Uterus (tissue), 4 donors: ENCODE measurements around the gene SYT2. TPM values are rescaled to one million over a fixed set of nuclear protein-coding genes. Genes with fewer than 3 reads are reported as not detected.

Source experiments
- DNase-seq, 2 donors: peaks; one replicate each; pipeline ENCODE4 v3.0.0-alpha.2; 2019 to 2020
- H3K27ac ChIP-seq, 2 donors: fragments of 200-600 bp; sonication (generic); 1 replicate in 1 of 2; 2 replicates in 1 of 2; pipeline ENCODE4 v1.5.1; 2016 to 2018
- H3K27me3 ChIP-seq, 2 donors: fragments of 200-600 bp; sonication (generic); one replicate each; pipeline ENCODE4 v1.5.1; 2018 to 2019; ENCODE audit warnings: control low read depth in 1 of 2
- H3K36me3 ChIP-seq, 2 donors: fragments of 200-600 bp; sonication (generic); one replicate each; pipeline ENCODE4 v1.5.1; 2019; ENCODE audit warnings: control low read depth in 1 of 2
- H3K4me1 ChIP-seq, 2 donors: fragments of 200-600 bp; sonication (generic); one replicate each; pipeline ENCODE4 v1.5.1; 2018 to 2019; ENCODE audit warnings: control low read depth in 1 of 2
- H3K4me3 ChIP-seq, 2 donors: fragments of 200-600 bp; sonication (generic); 1 replicate in 1 of 2; 2 replicates in 1 of 2; pipeline ENCODE4 v1.5.1; 2018 to 2019; ENCODE audit warnings: mild to moderate bottlenecking in 1 of 2
- H3K9me3 ChIP-seq, 2 donors: fragments of 200-600 bp; sonication (generic); one replicate each; pipeline ENCODE4 v1.5.1; 2019; ENCODE audit warnings: control low read depth in 1 of 2
- POLR2A ChIP-seq, 2 donors: fragments of 450-650 bp; IDR thresholded peaks; one replicate each; pipeline ENCODE4 v1.6.1; 2016; ENCODE audit warnings: antibody characterized with exemption in 2 of 2, mild to moderate bottlenecking in 1 of 2, moderate library complexity in 1 of 2
- intact Hi-C: fragments of 100-400 bp; cut with DNase I; formaldehyde crosslinking; loops from one replicate; pipeline ENCODE4 v1.15.1; 2023; ENCODE audit warnings: low total_unique reads
- total RNA-seq, 4 donors: library from RNA; depleted of rRNA in 3 of 4; stranded (reverse); fragments of >200 nt in 3 of 4; gene quantifications; one replicate each; pipeline versions ENCODE4 v1.1.0 to v1.2.4, GENCODE V29; 2014 to 2023
- TF ChIP-seq, protein P1 (sequence below), 4 experiments: fragments of 200-600 bp in 2 of 4; fragments of 450-650 bp in 2 of 4; sonication (generic) in 2 of 4; IDR thresholded peaks; one replicate each; pipeline ENCODE4 v1.5.1; 2016 to 2019; ENCODE audit warnings: antibody characterized with exemption in 4 of 4, mild to moderate bottlenecking in 2 of 4, moderate library complexity in 1 of 4
- donor health status: DM: yes; HTN: yes; CAD: no.

Gene SYT2
- total RNA-seq, 4 donors from 2014 or later, result 1.1 TPM; not detected in 3

DNA sequence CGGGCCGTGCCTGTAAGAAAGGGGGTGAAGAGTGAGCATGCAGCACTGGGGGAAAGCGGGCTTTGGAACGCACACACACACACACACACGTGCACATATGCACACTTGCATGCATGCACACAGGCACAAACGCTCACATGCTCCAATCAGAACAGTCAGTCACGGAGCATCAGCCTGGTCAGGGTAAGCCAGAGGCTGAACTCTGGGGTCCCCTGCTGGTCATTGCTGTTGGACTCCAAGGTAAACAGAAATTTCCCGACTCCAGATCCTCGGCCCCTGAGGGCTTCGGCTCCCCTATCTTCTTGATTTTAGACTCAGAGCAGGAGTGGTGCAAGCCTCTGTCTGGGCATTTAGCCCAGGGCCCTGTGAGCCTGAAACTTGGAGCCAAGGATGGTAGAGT, 54.2 kb downstream of the SYT2 start:
- TF ChIP-seq POLR2A (IDR thresholded peaks at IDR 0.05), result no peak
- TF ChIP-seq, protein P1, sequence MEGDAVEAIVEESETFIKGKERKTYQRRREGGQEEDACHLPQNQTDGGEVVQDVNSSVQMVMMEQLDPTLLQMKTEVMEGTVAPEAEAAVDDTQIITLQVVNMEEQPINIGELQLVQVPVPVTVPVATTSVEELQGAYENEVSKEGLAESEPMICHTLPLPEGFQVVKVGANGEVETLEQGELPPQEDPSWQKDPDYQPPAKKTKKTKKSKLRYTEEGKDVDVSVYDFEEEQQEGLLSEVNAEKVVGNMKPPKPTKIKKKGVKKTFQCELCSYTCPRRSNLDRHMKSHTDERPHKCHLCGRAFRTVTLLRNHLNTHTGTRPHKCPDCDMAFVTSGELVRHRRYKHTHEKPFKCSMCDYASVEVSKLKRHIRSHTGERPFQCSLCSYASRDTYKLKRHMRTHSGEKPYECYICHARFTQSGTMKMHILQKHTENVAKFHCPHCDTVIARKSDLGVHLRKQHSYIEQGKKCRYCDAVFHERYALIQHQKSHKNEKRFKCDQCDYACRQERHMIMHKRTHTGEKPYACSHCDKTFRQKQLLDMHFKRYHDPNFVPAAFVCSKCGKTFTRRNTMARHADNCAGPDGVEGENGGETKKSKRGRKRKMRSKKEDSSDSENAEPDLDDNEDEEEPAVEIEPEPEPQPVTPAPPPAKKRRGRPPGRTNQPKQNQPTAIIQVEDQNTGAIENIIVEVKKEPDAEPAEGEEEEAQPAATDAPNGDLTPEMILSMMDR (IDR thresholded peaks at IDR 0.05), result no peak
- Histone ChIP-seq H3K4me3 (no peak overlapping the region), H3K9me3 (no peaks in the 10 kb centered on the region), H3K27me3 (no peaks in the 10 kb centered on the region), H3K36me3 (no peaks in the 10 kb centered on the region), H3K4me1 (no peaks in the 10 kb centered on the region), H3K27ac (no peak overlapping the region)
- intact Hi-C loops, result no loop called here
- no peak for DNase-seq

DNA sequence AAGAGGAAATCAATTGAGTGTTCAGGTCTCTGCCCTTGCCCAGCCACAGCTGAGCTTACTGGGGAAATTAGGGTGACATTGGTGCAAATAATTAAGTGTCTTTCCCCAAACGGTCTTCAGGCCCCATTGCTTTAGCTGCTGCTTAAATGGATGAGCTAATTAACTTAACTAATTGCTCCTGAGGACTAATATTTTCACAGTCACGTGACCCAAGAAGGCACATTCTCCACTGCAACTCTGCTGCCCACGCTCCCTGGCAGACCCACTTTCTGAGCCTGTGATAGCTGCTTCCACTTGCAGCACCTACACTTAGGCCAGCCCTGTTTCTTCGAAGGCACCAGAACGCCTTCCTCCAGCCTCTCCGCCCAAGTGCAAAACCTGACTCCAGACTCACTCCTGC, 56.2 kb downstream of the SYT2 start:
- H3K9me3 ChIP-seq, result no peaks in the 10 kb centered on the region
- no peak overlapping the region for H3K4me3 ChIP-seq
- H3K27ac ChIP-seq, result no peak overlapping the region
- no peaks in the 10 kb centered on the region for H3K4me1 ChIP-seq
- no peak for DNase-seq
- TF ChIP-seq POLR2A (IDR thresholded peaks at IDR 0.05), result no peak
- TF ChIP-seq, protein P1 (IDR thresholded peaks at IDR 0.05), result no peak
- H3K36me3 ChIP-seq, result no peaks in the 10 kb centered on the region
- intact Hi-C loops, result no loop called here
- no peaks in the 10 kb centered on the region for H3K27me3 ChIP-seq

DNA sequence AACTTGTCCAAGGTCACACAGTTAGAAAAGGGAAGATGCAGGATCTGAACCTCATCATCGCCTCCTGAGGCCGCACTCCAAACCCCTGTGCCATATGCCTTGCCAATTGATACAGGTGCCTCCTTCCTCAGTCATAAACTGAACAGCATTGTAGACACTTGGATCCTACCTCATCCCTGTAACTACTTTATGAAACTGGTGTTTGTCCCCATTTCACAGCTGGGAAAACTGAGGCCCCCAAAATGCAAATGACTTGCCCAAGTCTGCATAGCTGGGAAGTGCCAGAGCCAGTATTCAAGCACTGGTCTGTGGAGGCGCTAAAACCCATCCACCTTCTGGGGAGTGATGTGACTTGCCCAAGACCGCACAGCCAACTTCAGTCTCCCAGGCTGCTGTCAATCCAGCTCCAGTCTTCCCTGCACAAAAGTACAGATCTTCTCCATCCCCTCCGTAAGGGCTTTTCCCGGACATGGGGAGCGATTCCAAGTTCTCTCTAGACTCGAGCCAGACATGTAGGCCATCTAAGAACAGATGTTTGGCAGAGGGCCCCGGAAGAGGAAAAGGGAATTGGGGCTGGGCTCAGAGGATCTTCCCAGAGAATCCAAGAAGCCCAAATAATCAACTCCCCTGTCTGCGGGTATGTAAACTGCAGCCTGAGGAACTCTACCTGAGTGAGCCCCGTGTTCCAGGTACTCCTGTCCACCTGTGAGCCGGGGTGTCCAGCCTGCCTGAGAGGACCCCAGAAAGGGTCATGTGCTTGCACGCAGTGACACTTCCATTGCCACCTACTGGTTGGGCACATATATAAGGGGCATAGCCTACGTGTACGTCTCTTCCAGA, 60.5 kb downstream of the SYT2 start:
- Histone ChIP-seq H3K27me3 (no peaks in the 10 kb centered on the region), H3K4me1 (no peaks in the 10 kb centered on the region)
- TF ChIP-seq, protein P1 (IDR thresholded peaks at IDR 0.05), result no peak
- TF ChIP-seq POLR2A (IDR thresholded peaks at IDR 0.05), result no peak

DNA sequence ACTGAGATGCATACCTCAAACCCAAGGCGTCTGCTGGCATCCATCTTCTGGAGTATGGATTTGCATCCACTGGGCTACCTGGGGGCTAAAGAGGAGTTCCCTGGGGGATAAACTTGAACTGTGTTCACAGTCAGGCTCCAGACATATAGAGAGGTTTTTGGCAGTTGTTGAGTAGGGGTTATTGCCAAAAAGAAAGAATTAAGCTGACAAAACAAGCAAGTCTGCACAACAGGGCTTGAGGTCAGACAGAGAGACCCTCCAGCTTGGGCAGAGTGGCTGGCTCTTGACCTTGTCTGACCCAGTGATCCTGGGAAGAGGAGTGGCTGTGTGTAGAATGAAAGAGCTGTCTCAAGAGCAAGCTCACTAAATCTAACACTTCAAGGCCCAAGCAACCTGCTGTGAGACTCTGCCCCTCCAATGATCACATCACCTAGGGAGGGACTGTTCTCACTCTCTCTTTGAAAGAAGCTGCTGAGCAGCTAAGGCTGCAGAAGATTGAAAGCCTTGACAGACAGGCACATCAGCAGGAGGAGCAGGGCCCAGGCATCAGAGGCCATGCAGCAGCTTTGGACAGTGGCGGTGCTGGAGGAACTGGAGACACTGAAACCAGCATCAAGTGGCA, 61.5 kb downstream of the SYT2 start:
- Histone ChIP-seq H3K27me3 (no peaks in the 10 kb centered on the region), H3K4me3 (no peak overlapping the region), H3K36me3 (no peaks in the 10 kb centered on the region), H3K4me1 (no peaks in the 10 kb centered on the region), H3K27ac (no peak overlapping the region), H3K9me3 (no peaks in the 10 kb centered on the region)
- TF ChIP-seq, protein P1 (IDR thresholded peaks at IDR 0.05), result no peak
- TF ChIP-seq POLR2A (IDR thresholded peaks at IDR 0.05), result no peak
- intact Hi-C loops, result no loop called here
- DNase-seq, result no peak

More for the DNA sequence above, 60.5 kb downstream of the SYT2 start:
- no peak for DNase-seq
- no peaks in the 10 kb centered on the region for H3K36me3 ChIP-seq
- H3K4me3 ChIP-seq, result no peak overlapping the region
- intact Hi-C loops, result no loop called here
- no peaks in the 10 kb centered on the region for H3K9me3 ChIP-seq
- no peak overlapping the region for H3K27ac ChIP-seq

DNA sequence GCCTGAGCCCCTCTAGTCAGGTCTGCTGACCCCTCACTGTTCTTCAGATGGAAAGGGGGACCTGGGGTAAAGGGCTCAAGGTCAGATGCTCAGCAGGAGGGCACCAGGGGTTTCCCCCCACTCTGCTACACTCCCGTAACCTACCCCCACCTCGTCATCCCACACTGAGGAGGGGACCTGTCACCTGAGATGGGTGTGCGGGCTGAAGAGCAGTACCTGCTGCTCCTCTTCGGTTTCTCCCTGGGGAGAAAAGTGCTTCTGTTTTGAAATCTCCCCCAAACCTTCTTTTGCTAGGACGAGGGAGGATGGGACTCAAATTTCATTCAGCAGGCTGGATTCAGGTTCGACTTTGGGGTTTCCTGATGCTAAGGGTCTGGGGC, 65.2 kb downstream of the SYT2 start:
- DNase-seq, result no peak
- H3K4me3 ChIP-seq, result no peak overlapping the region
- H3K4me1 ChIP-seq, result peaks cover 0 to 13% of the 10 kb centered on the region in 2 donors
- H3K27me3 ChIP-seq, result peaks cover 0 to 6% of the 10 kb centered on the region in 2 donors
- intact Hi-C loops, result no loop called here
- TF ChIP-seq, protein P1 (IDR thresholded peaks at IDR 0.05), result no peak
- no peak for TF ChIP-seq POLR2A (IDR thresholded peaks at IDR 0.05)
- no peaks in the 10 kb centered on the region for H3K36me3 ChIP-seq
- no peak overlapping the region for H3K27ac ChIP-seq
- no peaks in the 10 kb centered on the region for H3K9me3 ChIP-seq
